Measurements from ENCODE around the gene DENND1A.

GRCh38 chr9:123848447-123849085 lies 81.4 kb downstream of the DENND1A start:
- no peak for TF ChIP-seq POLR2AphosphoS5 (IDR thresholded peaks at IDR 0.05)
- TF ChIP-seq CTCF (IDR thresholded peaks at IDR 0.05), result no peak
